Gastroesophageal sphincter (tissue), 4 donors: ENCODE measurements around the gene OR2B6. TPM values are rescaled to one million over a fixed set of nuclear protein-coding genes. Genes with fewer than 3 reads are reported as not detected.

Experiments used
- ATAC-seq: fragments of 150-250 bp; one replicate; pipeline ENCODE4 v1.9.1; 2016; ENCODE audit warnings: mild to moderate bottlenecking, moderate library complexity
- H3K27ac ChIP-seq, 4 donors: fragments of 200-600 bp; sonication (generic) in 3 of 4; 1 replicate in 3 of 4; 2 replicates in 1 of 4; pipeline ENCODE4 v1.5.1; 2016 to 2019
- H3K27me3 ChIP-seq: fragments of 200-600 bp; sonication (generic); one replicate; pipeline ENCODE4 v1.5.1; 2019
- H3K36me3 ChIP-seq, 2 donors: fragments of 200-600 bp; sonication (generic); one replicate each; pipeline ENCODE4 v1.5.1; 2019; ENCODE audit warnings: control low read depth in 1 of 2
- H3K4me1 ChIP-seq, 3 donors: fragments of 200-600 bp; sonication (generic); 1 replicate in 2 of 3; 2 replicates in 1 of 3; pipeline ENCODE4 v1.5.1; 2016 to 2019; ENCODE audit warnings: control low read depth in 2 of 3
- H3K4me3 ChIP-seq, 2 donors: fragments of 200-600 bp; sonication (generic); one replicate each; pipeline ENCODE4 v1.5.1; 2019; ENCODE audit warnings: mild to moderate bottlenecking in 1 of 2, moderate library complexity in 1 of 2
- H3K9me3 ChIP-seq, 3 donors: fragments of 200-600 bp; sonication (generic); one replicate each; pipeline ENCODE4 v1.5.1; 2017 to 2019; ENCODE audit warnings: control low read depth in 2 of 3
- EP300 ChIP-seq: sonication (generic); formaldehyde crosslinking; IDR thresholded peaks from one replicate; pipeline ENCODE4 v1.6.1; 2017; ENCODE audit warnings: antibody characterized with exemption, mild to moderate bottlenecking
- POLR2A ChIP-seq, 2 donors: fragments of 450-650 bp; IDR thresholded peaks; one replicate each; pipeline ENCODE4 v1.6.1; 2017; ENCODE audit warnings: antibody characterized with exemption in 2 of 2, mild to moderate bottlenecking in 2 of 2, moderate library complexity in 1 of 2
- POLR2AphosphoS5 ChIP-seq: sonication (generic); formaldehyde crosslinking; IDR thresholded peaks from one replicate; pipeline ENCODE4 v1.6.1; 2017; ENCODE audit warnings: antibody characterized with exemption
- WGBS, 2 donors: methylation state at CpG; one replicate each; pipeline ENCODE4 v1.1.5; 2018; ENCODE audit warnings: low coverage in 1 of 2; 5-methylcytosine and 5-hydroxymethylcytosine counted together
- total RNA-seq, 4 donors: library from RNA; depleted of rRNA; stranded (reverse); fragments of >200 nt; gene quantifications; one replicate each; pipeline ENCODE4 v1.1.0, GENCODE V29; 2016
- TF ChIP-seq, protein P1 (sequence below), 4 experiments: fragments of 200-600 bp in 2 of 4; fragments of 450-650 bp in 2 of 4; sonication (generic) in 1 of 4; IDR thresholded peaks; one replicate each; pipeline ENCODE4 v1.5.1; 2017 to 2019; ENCODE audit warnings: antibody characterized with exemption in 4 of 4, mild to moderate bottlenecking in 2 of 4, moderate library complexity in 2 of 4

OR2B6 gene
- total RNA-seq, 4 donors from 2014 or later, result not detected

DNA sequence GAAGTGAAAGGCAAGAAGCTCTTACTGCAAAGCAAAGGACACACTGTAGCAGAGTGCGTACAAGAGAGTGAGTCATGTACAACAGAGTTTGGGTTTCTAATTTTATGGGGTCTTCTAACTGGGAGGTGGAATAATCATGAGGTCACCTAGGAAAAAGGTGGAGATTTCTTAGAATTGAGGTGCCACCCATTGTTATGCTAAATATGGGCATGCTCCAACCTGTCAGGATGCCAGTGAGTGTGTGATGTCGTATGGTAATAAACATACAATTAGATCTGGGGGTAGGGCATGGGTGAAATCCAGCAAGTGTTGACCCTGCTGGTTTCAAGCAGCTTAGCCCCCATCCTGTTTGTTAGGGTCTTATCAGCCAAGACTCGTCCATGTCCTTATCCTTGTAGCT is 46.6 kb downstream of the OR2B6 start:
- H3K27me3 ChIP-seq, result peaks cover 13% of the 10 kb centered on the region
- no peak overlapping the region for H3K4me3 ChIP-seq
- H3K9me3 ChIP-seq, result no peaks in the 10 kb centered on the region
- no peaks in the 10 kb centered on the region for H3K4me1 ChIP-seq
- TF ChIP-seq, protein P1, sequence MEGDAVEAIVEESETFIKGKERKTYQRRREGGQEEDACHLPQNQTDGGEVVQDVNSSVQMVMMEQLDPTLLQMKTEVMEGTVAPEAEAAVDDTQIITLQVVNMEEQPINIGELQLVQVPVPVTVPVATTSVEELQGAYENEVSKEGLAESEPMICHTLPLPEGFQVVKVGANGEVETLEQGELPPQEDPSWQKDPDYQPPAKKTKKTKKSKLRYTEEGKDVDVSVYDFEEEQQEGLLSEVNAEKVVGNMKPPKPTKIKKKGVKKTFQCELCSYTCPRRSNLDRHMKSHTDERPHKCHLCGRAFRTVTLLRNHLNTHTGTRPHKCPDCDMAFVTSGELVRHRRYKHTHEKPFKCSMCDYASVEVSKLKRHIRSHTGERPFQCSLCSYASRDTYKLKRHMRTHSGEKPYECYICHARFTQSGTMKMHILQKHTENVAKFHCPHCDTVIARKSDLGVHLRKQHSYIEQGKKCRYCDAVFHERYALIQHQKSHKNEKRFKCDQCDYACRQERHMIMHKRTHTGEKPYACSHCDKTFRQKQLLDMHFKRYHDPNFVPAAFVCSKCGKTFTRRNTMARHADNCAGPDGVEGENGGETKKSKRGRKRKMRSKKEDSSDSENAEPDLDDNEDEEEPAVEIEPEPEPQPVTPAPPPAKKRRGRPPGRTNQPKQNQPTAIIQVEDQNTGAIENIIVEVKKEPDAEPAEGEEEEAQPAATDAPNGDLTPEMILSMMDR (IDR thresholded peaks at IDR 0.05), result no peak
- TF ChIP-seq EP300 (no peak), POLR2A (IDR thresholded peaks at IDR 0.05) (no peak), POLR2AphosphoS5 (no peak)
- no peak for ATAC-seq
- 52% methylated on average over 3 of the region's 3 CpGs; no CpG with 5 or more reads in 1 of the 2 donors for WGBS, 2 donors
- H3K36me3 ChIP-seq, result no peaks in the 10 kb centered on the region
- no peak overlapping the region for H3K27ac ChIP-seq

DNA sequence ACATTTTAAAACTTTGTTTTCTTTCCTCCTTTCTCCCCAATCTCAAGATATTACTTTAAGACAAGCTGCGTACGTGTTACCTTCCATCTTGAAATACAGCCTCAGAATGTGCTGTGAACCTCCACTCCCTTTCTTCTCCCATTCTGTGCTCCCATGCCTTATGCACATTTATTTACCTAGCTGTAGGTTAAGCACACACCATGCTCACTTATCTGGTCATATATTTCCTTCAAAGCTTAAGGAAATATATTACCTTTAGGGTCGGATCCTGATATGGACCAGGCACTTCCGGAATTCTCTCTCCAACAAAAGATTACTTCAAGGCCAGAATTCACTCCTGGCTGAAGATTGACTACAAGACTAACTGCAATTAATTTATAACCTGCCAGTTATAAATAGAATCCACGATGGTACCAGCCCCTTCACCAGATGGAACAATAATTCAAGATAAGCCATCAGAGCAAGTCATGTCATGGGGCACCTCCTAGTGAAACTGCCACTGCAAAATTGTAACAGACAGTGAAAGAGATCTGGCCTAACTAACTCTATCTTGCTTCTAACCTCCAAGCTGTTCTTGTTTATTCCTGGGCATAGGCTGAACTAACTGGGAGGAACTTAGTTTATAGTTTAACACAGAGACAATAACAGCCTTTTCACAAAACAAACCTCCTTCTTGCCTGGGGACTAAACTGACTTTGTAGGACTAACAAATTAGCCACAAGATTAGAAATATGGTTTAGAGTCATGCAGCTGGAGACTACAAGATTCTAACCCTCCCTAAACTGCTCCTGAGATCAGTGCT is 47.5 kb downstream of the OR2B6 start:
- Histone ChIP-seq H3K27me3 (peaks cover 13% of the 10 kb centered on the region), H3K4me3 (no peak overlapping the region), H3K27ac (no peak overlapping the region), H3K36me3 (no peaks in the 10 kb centered on the region), H3K4me1 (no peaks in the 10 kb centered on the region), H3K9me3 (no peaks in the 10 kb centered on the region)
- WGBS, 2 donors, result 69 to 85% methylated on average over 4 to 5 of the region's 5 CpGs
- TF ChIP-seq EP300 (no peak), POLR2A (IDR thresholded peaks at IDR 0.05) (no peak), POLR2AphosphoS5 (no peak)
- TF ChIP-seq, protein P1 (IDR thresholded peaks at IDR 0.05), result no peak
- no peak for ATAC-seq

DNA sequence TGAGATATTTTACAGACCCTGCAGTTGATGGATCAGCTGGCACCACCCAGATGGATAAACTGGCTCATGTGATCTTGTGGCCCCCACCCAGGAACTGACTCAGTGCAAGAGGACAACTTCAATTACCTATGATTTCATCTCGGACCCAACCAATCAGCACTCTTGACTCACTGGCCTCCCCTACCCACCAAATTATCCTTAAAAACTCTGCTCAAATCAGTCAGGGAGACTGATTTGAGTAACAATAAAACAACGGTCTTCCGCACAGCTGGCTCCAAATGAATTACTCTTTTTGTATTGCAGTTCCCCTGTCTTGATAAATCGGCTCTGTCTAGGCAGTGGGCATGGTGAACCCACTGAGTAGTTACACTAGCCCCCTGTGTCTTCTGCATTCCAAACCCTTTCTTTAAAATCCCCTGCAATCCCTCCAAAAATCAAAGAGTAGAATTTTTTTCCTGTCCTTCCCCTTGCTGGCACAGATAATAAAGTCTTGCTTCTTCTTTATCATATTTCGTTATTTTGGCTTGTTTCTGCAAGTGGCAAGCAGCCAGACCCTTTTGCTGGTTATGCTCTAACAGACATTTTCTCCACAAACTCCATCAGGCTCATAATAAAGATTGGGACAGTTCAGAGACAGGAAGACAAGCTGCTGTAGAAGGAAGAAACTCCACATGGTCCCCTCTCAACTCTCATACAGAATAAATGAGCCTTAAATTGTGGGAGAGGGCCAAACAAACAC is 48.3 kb downstream of the OR2B6 start:
- no peak overlapping the region for H3K4me3 ChIP-seq
- WGBS, 2 donors, result 17 to 22% methylated on average over 4 to 5 of the region's 5 CpGs
- no peak for ATAC-seq

DNA sequence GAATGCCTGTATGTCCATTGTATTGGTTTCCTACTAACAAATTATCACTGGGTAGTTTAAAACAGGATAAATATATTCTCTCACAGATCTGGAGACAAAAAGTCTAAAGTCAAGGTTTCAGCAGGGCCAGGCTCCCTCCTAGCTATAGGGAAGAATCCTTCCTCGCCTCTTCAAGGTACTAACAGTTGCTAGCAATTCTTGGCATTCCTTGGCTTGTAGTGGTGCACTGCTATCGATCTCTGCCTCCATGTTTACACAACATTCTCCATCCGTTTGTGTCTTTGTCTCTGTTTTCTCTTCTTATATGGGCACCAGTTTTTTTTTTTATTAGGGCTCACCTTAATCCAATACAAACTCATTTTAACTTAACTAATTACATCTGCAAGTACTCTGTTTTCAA is 48.9 kb downstream of the OR2B6 start:
- 22 to 46% methylated on average over 3 of the region's 3 CpGs for WGBS, 2 donors
- ATAC-seq, result no peak
- no peaks in the 10 kb centered on the region for H3K9me3 ChIP-seq
- no peaks in the 10 kb centered on the region for H3K36me3 ChIP-seq
- no peak for TF ChIP-seq POLR2A (IDR thresholded peaks at IDR 0.05)
- TF ChIP-seq, protein P1 (IDR thresholded peaks at IDR 0.05), result no peak
- no peak for TF ChIP-seq POLR2AphosphoS5
- no peak for TF ChIP-seq EP300
- no peak overlapping the region for H3K27ac ChIP-seq
- H3K4me1 ChIP-seq, result no peaks in the 10 kb centered on the region
- no peak overlapping the region for H3K4me3 ChIP-seq
- H3K27me3 ChIP-seq, result peaks cover 13% of the 10 kb centered on the region

More for the DNA sequence above, 48.3 kb downstream of the OR2B6 start:
- Histone ChIP-seq H3K4me1 (no peaks in the 10 kb centered on the region), H3K36me3 (no peaks in the 10 kb centered on the region), H3K9me3 (no peaks in the 10 kb centered on the region), H3K27me3 (peaks cover 13% of the 10 kb centered on the region), H3K27ac (no peak overlapping the region)
- no peak for TF ChIP-seq POLR2AphosphoS5
- TF ChIP-seq, protein P1 (IDR thresholded peaks at IDR 0.05), result no peak
- TF ChIP-seq POLR2A (IDR thresholded peaks at IDR 0.05), result no peak
- TF ChIP-seq EP300, result no peak

Other genes with a start within 250 kb of the OR2B6 start
- gene OR2B2, start 44.8 kb upstream of the OR2B6 start, total RNA-seq, result not detected
- 1 to 10 TPM in 1 of 4 donors, under 1 TPM in 3; 0.77 to 1.6 (median 0.80) TPM for gene ZNF165, start 123.3 kb downstream of the OR2B6 start, total RNA-seq
- gene ZSCAN16, start 167.4 kb downstream of the OR2B6 start, total RNA-seq, result 1 to 10 TPM; 4.4 to 7.1 (median 5.0) TPM
- gene ZKSCAN8, start 184.6 kb downstream of the OR2B6 start, total RNA-seq, result 10 to 100 TPM; 22.0 to 32.7 (median 29.6) TPM